Sciatic nerve (tissue), 2 donors: ENCODE data around the gene CR1. TPM values are rescaled to one million over a fixed set of nuclear protein-coding genes. Genes with fewer than 3 reads are reported as not detected.
"Not testable (repeated sequence)": the region's sequence is repeated elsewhere in the genome, so short reads cannot be mapped to it uniquely, and the experiment has no call there.

Experiments
- ATAC-seq: fragments of 200-7000 bp; cut with Tn5 transposase; one replicate; pipeline ENCODE4 v1.9.1; 2020; ENCODE audit warnings: mild to moderate bottlenecking, moderate library complexity
- DNase-seq: peaks from one replicate; pipeline ENCODE4 v3.0.0-alpha.2; 2020; ENCODE audit warnings: low spot score
- intact Hi-C: fragments of 100-400 bp; cut with DNase I; formaldehyde crosslinking; loops from one replicate; pipeline ENCODE4 v1.14.2; 2022
- total RNA-seq: library from RNA; stranded (reverse); fragmentation: NEBNext Ultra II Directional; extraction: Animal tissue kit (Norgen Biotek cat#: 25700); gene quantifications from one replicate; pipeline ENCODE4 v1.2.1, GENCODE V29; 2021
- donor health status: DM: no; HTN: no; CAD: no.
- donor health status: DM: no; HTN: no; CAD: no.

CR1 gene
- total RNA-seq, 1 donor from 2014 or later: 30.1 TPM

GRCh38 chr1:207651583-207651982 is 155.6 kb downstream of the CR1 start:
- DNase-seq (no peak), ATAC-seq (no peak)
- intact Hi-C loops: no loop called here

GRCh38 chr1:207654320-207654719 is 158.4 kb downstream of the CR1 start:
- intact Hi-C loops: no loop called here
- ATAC-seq (no peak), DNase-seq (no peak)

- no peak for DNase-seq
- intact Hi-C loops: no loop called here
These were observed 162.5 kb downstream of the CR1 start for GRCh38 chr1:207658408-207658807.

GRCh38 chr1:207658904-207659485 is 163.0 kb downstream of the CR1 start:
- DNase-seq (no peak), ATAC-seq (no peak)
- intact Hi-C loops: no loop called here

More at GRCh38 chr1:207658408-207658807, 162.5 kb downstream of the CR1 start:
- ATAC-seq: no peak

GRCh38 chr1:207659545-207660153 is 163.7 kb downstream of the CR1 start:
- intact Hi-C loops: no loop called here
- ATAC-seq (no peak), DNase-seq (no peak)

GRCh38 chr1:207661420-207661819 is 165.5 kb downstream of the CR1 start:
- ATAC-seq, DNase-seq, intact Hi-C loops: not testable (repeated sequence)

GRCh38 chr1:207666342-207666741 is 170.4 kb downstream of the CR1 start:
- intact Hi-C loops: no loop called here
- no peak for ATAC-seq
- DNase-seq: no peak

GRCh38 chr1:207669528-207670009 is 173.6 kb downstream of the CR1 start:
- ATAC-seq (no peak), DNase-seq (no peak)
- intact Hi-C loops: no loop called here

- intact Hi-C loops: no loop called here
- ATAC-seq: no peak
These were observed 174.2 kb downstream of the CR1 start for GRCh38 chr1:207670192-207670591.

GRCh38 chr1:207670997-207671396 is 175.0 kb downstream of the CR1 start:
- ATAC-seq (no peak), DNase-seq (no peak)
- intact Hi-C loops: no loop called here

More at GRCh38 chr1:207670192-207670591, 174.2 kb downstream of the CR1 start:
- DNase-seq: no peak

GRCh38 chr1:207672522-207673130 is 176.7 kb downstream of the CR1 start:
- ATAC-seq (no peak), DNase-seq (no peak)
- intact Hi-C loops: no loop called here

- intact Hi-C loops: no loop called here
- no peak for DNase-seq
- no peak for ATAC-seq
These were observed 177.4 kb downstream of the CR1 start for GRCh38 chr1:207673399-207673798.

- intact Hi-C loops: no loop called here
- DNase-seq (no peak), ATAC-seq (no peak)
These were observed 180.2 kb downstream of the CR1 start for GRCh38 chr1:207676153-207676552.

- ATAC-seq, intact Hi-C loops, DNase-seq: not testable (repeated sequence)
These were observed 184.8 kb downstream of the CR1 start for GRCh38 chr1:207680590-207681388.

GRCh38 chr1:207682872-207683434 is 187.0 kb downstream of the CR1 start:
- ATAC-seq, intact Hi-C loops: not testable (repeated sequence)

GRCh38 chr1:207690551-207690950 is 194.6 kb downstream of the CR1 start:
- intact Hi-C loops, DNase-seq, ATAC-seq: not testable (repeated sequence)

More at GRCh38 chr1:207682872-207683434, 187.0 kb downstream of the CR1 start:
- not testable (repeated sequence) for DNase-seq

GRCh38 chr1:207691010-207691409 is 195.1 kb downstream of the CR1 start:
- ATAC-seq: no peak
- no peak for DNase-seq

More at GRCh38 chr1:207691010-207691409, 195.1 kb downstream of the CR1 start:
- intact Hi-C loops: no loop called here
